NCI-H69 (cell line): ENCODE results near the gene PCDHGB4.
"Not testable (repeated sequence)": the region's sequence is repeated elsewhere in the genome, so short reads cannot be mapped to it uniquely, and the experiment has no call there.

ENCODE experiments used
- DNase-seq: peaks from one replicate; lab custom pipeline; 2025; lab: John Stamatoyannopoulos, UW

The PCDHGB4 gene

GRCh38 chr5:141387557-141388311 is at the start of gene PCDHGB4:
TSS of gene PCDHGB4 (plus strand) at chr5:141387698. CDS start at chr5:141387885, 187 bp downstream.
- DNase-seq: not testable (repeated sequence)

GRCh38 chr5:141338538-141339306 is 48.8 kb upstream of the PCDHGB4 start, which contains the start of gene PCDHGA2:
TSS of gene PCDHGA2 (plus strand) at chr5:141338760.
- peak; percentile 44 for DNase-seq

- DNase-seq: not testable (repeated sequence)
Measured at GRCh38 chr5:141340781-141341354, 46.6 kb upstream of the PCDHGB4 start.

GRCh38 chr5:141342773-141343172 is 44.7 kb upstream of the PCDHGB4 start:
- DNase-seq: peak; percentile 4

GRCh38 chr5:141343242-141343952 is 44.1 kb upstream of the PCDHGB4 start, which contains the start of gene PCDHGA3:
TSS of gene PCDHGA3 (plus strand) at chr5:141343829. CDS start at chr5:141344034, 205 bp downstream.
- DNase-seq: peak; percentile 6

GRCh38 chr5:141343953-141344463 is 43.5 kb upstream of the PCDHGB4 start:
- no peak for DNase-seq

- no peak for DNase-seq
Measured at GRCh38 chr5:141345327-141345726, 42.2 kb upstream of the PCDHGB4 start.

- DNase-seq: not testable (repeated sequence)
Measured at GRCh38 chr5:141346017-141346416, 41.5 kb upstream of the PCDHGB4 start.

- DNase-seq: peak; percentile 84
Measured at GRCh38 chr5:141349917-141350619, 37.4 kb upstream of the PCDHGB4 start, which contains the start of gene PCDHGB1. TSS of gene PCDHGB1 (plus strand) at chr5:141350099. CDS start at chr5:141350261, 162 bp downstream.

- DNase-seq: no peak
Measured at GRCh38 chr5:141351591-141351990, 35.9 kb upstream of the PCDHGB4 start.

GRCh38 chr5:141354900-141355469 is 32.5 kb upstream of the PCDHGB4 start, which contains the start of gene PCDHGA4:
TSS of gene PCDHGA4 (plus strand) at chr5:141355021. CDS start at chr5:141355108, 87 bp downstream.
- peak; percentile 12 for DNase-seq

- no peak for DNase-seq
Measured at GRCh38 chr5:141355641-141356040, 31.9 kb upstream of the PCDHGB4 start.

GRCh38 chr5:141356133-141356532 is 31.4 kb upstream of the PCDHGB4 start:
- DNase-seq: no peak

- no peak for DNase-seq
Measured at GRCh38 chr5:141356950-141357349, 30.5 kb upstream of the PCDHGB4 start.

- peak; percentile 57 for DNase-seq
Measured at GRCh38 chr5:141359790-141360426, 27.6 kb upstream of the PCDHGB4 start, which contains the start of gene PCDHGB2. TSS of gene PCDHGB2 (plus strand) at chr5:141359994. CDS start at chr5:141360136, 142 bp downstream.

- no peak for DNase-seq
Measured at GRCh38 chr5:141360685-141361084, 26.8 kb upstream of the PCDHGB4 start.

GRCh38 chr5:141362719-141363118 is 24.8 kb upstream of the PCDHGB4 start:
- no peak for DNase-seq

- no peak for DNase-seq
Measured at GRCh38 chr5:141363952-141364660, 23.4 kb upstream of the PCDHGB4 start, which contains the start of gene PCDHGA5. TSS of gene PCDHGA5 (plus strand) at chr5:141364162. CDS start at chr5:141364331, 169 bp downstream.
